ENCODE data around the gene PNPLA7. TPM values are rescaled to one million over a fixed set of nuclear protein-coding genes. Genes with fewer than 3 reads are reported as not detected.

Gene PNPLA7
- total and polyA plus RNA-seq, 2 donors (not counting 1 experiment from before 2014, with no cell fraction given), result 18.7 to 29.9 TPM

- H3K9me3 Mint-ChIP-seq (ENCODE audit: insufficient read depth), result no peaks in the 10 kb centered on the region
- no peak for ATAC-seq (ENCODE audit: low read depth)
- 86% methylated on average over 12 of the region's 14 CpGs for WGBS (ENCODE audit: insufficient coverage)
- H4K20me1 ChIP-seq (ENCODE audit: control insufficient read depth, insufficient read depth, low read length, poor library complexity, severe bottlenecking), result no peaks in the 10 kb centered on the region
- H3K27me3 ChIP-seq (replicated peaks in 1 of 4; ENCODE audit: control extremely low read depth in 1 of 4, control insufficient read depth in 3 of 4, insufficient read depth in 4 of 4, low read length in 3 of 4), result peaks cover 0 to 20% (median 7%) of the 10 kb centered on the region in 4 experiments
- no peak overlapping the region for H3K4me2 ChIP-seq (replicated peaks; ENCODE audit: low read depth, low read length, poor library complexity, severe bottlenecking)
- peaks cover 7 to 18% of the 10 kb centered on the region in 2 donors for H3K4me1 ChIP-seq (ENCODE audit: control insufficient read depth in 2 of 2, insufficient read depth in 2 of 2, low read length in 2 of 2)
- intact Hi-C loops (cut with micrococcal nuclease), result loop anchor here (2.0 kb wide), 1 partner anchor 157 kb away; no protein-coding TSS in a partner anchor
- H3K79me2 ChIP-seq (ENCODE audit: control insufficient read depth, insufficient read depth, low read length), result no peaks in the 10 kb centered on the region
- peaks cover 11% of the 10 kb centered on the region for H3K27me3 Mint-ChIP-seq
- ChIA-PET POLR2A (interaction anchor here (0.5 kb wide), 1 partner anchor 38 kb away, joined by 4 read pairs; no protein-coding TSS in a partner anchor), CTCF (interaction anchor here (0.6 to 3.3 kb wide), 8 partner anchors 8 to 225 kb away, joined by 3 to 23 read pairs (median 5); partner anchors contain the start of genes EXD3, NOXA1 and NRARP)
- TF ChIP-seq CTCF (IDR thresholded peaks at IDR 0.05), result no peak
- no peak for TF ChIP-seq EZH2 (IDR thresholded peaks at IDR 0.05; ENCODE audit: borderline replicate concordance, insufficient read depth, low read depth, low read length, poor library complexity, severe bottlenecking)
- no peak overlapping the region for H3K4me3 ChIP-seq (ENCODE audit: control extremely low read depth in 1 of 5, extremely low read depth in 1 of 5, insufficient read depth in 1 of 5, low read depth in 2 of 5, low read length in 4 of 5)
- no peak overlapping the region for H3K4me3 Mint-ChIP-seq
- no peaks in the 10 kb centered on the region for H3K36me3 ChIP-seq (replicated peaks in 1 of 2; ENCODE audit: control extremely low read depth in 1 of 2, control insufficient read depth in 1 of 2, extremely low read depth in 1 of 2, insufficient read depth in 2 of 2, low read length in 1 of 2)
- peaks cover 0 to 3% (median 0%) of the 10 kb centered on the region in 3 donors for H3K9me3 ChIP-seq (ENCODE audit: control extremely low read depth in 1 of 3, control insufficient read depth in 2 of 3, insufficient read depth in 1 of 3, low read length in 2 of 3)
- no peak overlapping the region for H3K27ac Mint-ChIP-seq
- DNase-seq, result no peak
- H3K9ac ChIP-seq (ENCODE audit: low read length), result no peak overlapping the region
- peaks cover 8% of the 10 kb centered on the region for H3K4me1 Mint-ChIP-seq
- H2AFZ ChIP-seq (ENCODE audit: insufficient read depth, low read depth, low read length, poor library complexity, severe bottlenecking), result no peak overlapping the region
- no peak overlapping the region for H3K27ac ChIP-seq (ENCODE audit: low read length in 2 of 2)
Observed at GRCh38 chr9:137444106-137444790, 106.0 kb downstream of the PNPLA7 start.

- Histone ChIP-seq H2AFZ (ENCODE audit: insufficient read depth, low read depth, low read length, poor library complexity, severe bottlenecking) (no peak overlapping the region), H3K79me2 (ENCODE audit: control insufficient read depth, insufficient read depth, low read length) (no peaks in the 10 kb centered on the region), H3K4me1 (ENCODE audit: control insufficient read depth in 2 of 2, insufficient read depth in 2 of 2, low read length in 2 of 2) (peaks cover 7 to 18% of the 10 kb centered on the region in 2 donors), H3K27me3 (replicated peaks in 1 of 4; ENCODE audit: control extremely low read depth in 1 of 4, control insufficient read depth in 3 of 4, insufficient read depth in 4 of 4, low read length in 3 of 4) (peaks cover 0 to 20% (median 7%) of the 10 kb centered on the region in 4 experiments), H3K27ac (ENCODE audit: low read length in 2 of 2) (no peak overlapping the region), H3K9me3 (ENCODE audit: control extremely low read depth in 1 of 3, control insufficient read depth in 2 of 3, insufficient read depth in 1 of 3, low read length in 2 of 3) (peaks cover 0 to 3% (median 0%) of the 10 kb centered on the region in 3 donors), H4K20me1 (ENCODE audit: control insufficient read depth, insufficient read depth, low read length, poor library complexity, severe bottlenecking) (no peaks in the 10 kb centered on the region), H3K4me3 (ENCODE audit: control extremely low read depth in 1 of 5, extremely low read depth in 1 of 5, insufficient read depth in 1 of 5, low read depth in 2 of 5, low read length in 4 of 5) (no peak overlapping the region), H3K36me3 (replicated peaks in 1 of 2; ENCODE audit: control extremely low read depth in 1 of 2, control insufficient read depth in 1 of 2, extremely low read depth in 1 of 2, insufficient read depth in 2 of 2, low read length in 1 of 2) (no peaks in the 10 kb centered on the region), H3K9ac (ENCODE audit: low read length) (no peak overlapping the region), H3K4me2 (replicated peaks; ENCODE audit: low read depth, low read length, poor library complexity, severe bottlenecking) (peak overlapping the region; percentile 88)
- intact Hi-C loops (cut with micrococcal nuclease), result loop anchor here (1.0 kb wide), 1 partner anchor 19 kb away; the partner anchor contains the start of genes EXD3 and NOXA1
- Mint-ChIP-seq H3K4me3 (peak overlapping the region; percentile 79), H3K4me1 (peaks cover 8% of the 10 kb centered on the region), H3K9me3 (ENCODE audit: insufficient read depth) (no peaks in the 10 kb centered on the region), H3K27me3 (peaks cover 11% of the 10 kb centered on the region), H3K27ac (no peak overlapping the region)
- ATAC-seq (ENCODE audit: low read depth) (no peak), DNase-seq (no peak)
- ChIA-PET CTCF (interaction anchor here (0.6 to 3.3 kb wide), 4 partner anchors 14 to 29 kb away, joined by 3 to 23 read pairs (median 4); partner anchors contain the start of genes EXD3 and NOXA1), POLR2A (interaction anchor here (0.6 to 0.9 kb wide), 3 partner anchors 15 to 155 kb away, joined by 4 to 6 read pairs (median 5); partner anchors contain the start of genes EXD3 and NOXA1)
- TF ChIP-seq EZH2 (IDR thresholded peaks at IDR 0.05; ENCODE audit: borderline replicate concordance, insufficient read depth, low read depth, low read length, poor library complexity, severe bottlenecking), result no peak
- no peak for TF ChIP-seq CTCF (IDR thresholded peaks at IDR 0.05)
- WGBS (ENCODE audit: insufficient coverage), result 13% methylated on average over 1 of the region's 7 CpGs
Observed at GRCh38 chr9:137441935-137442321, 108.3 kb downstream of the PNPLA7 start.

All from B cell (primary cell).